Amniotic epithelial cell (primary cell): ENCODE data around the gene OR10H4.
"Not testable (repeated sequence)": the region's sequence is repeated elsewhere in the genome, so short reads cannot be mapped to it uniquely, and the experiment has no call there.

Source experiments
- DNase-seq: peaks from one replicate; pipeline ENCODE4 v3.0.0-alpha.2; 2010; ENCODE audit warnings: low read depth

Gene OR10H4

GRCh38 chr19:15944401-15944800, 4.4 kb upstream of the OR10H4 start:
- DNase-seq, result no peak

GRCh38 chr19:15945301-15945700, 3.5 kb upstream of the OR10H4 start:
- DNase-seq, result no peak

GRCh38 chr19:15954820-15955219, 6.0 kb downstream of the OR10H4 start:
- DNase-seq, result no peak

GRCh38 chr19:15962319-15962718, 13.5 kb downstream of the OR10H4 start:
- no peak for DNase-seq

GRCh38 chr19:15964231-15964630, 15.4 kb downstream of the OR10H4 start:
- no peak for DNase-seq

GRCh38 chr19:15971224-15971780, 22.5 kb downstream of the OR10H4 start:
- no peak for DNase-seq

GRCh38 chr19:15972043-15972442, 23.2 kb downstream of the OR10H4 start:
- DNase-seq, result not testable (repeated sequence)

GRCh38 chr19:15974856-15975255, 26.0 kb downstream of the OR10H4 start:
- DNase-seq, result no peak

GRCh38 chr19:15976836-15977689, 28.3 kb downstream of the OR10H4 start:
- no peak for DNase-seq

GRCh38 chr19:15977690-15978089, 28.9 kb downstream of the OR10H4 start:
- no peak for DNase-seq

- no peak for DNase-seq
Measured at GRCh38 chr19:15979293-15979692, 30.5 kb downstream of the OR10H4 start.

GRCh38 chr19:15985831-15986230, 37.0 kb downstream of the OR10H4 start:
- DNase-seq, result not testable (repeated sequence)

GRCh38 chr19:15986701-15987100, 37.9 kb downstream of the OR10H4 start:
- no peak for DNase-seq

- no peak for DNase-seq
Measured at GRCh38 chr19:15989889-15990288, 41.1 kb downstream of the OR10H4 start.

- no peak for DNase-seq
Measured at GRCh38 chr19:15991602-15992001, 42.8 kb downstream of the OR10H4 start.

- DNase-seq, result no peak
Measured at GRCh38 chr19:15992014-15992413, 43.2 kb downstream of the OR10H4 start.

GRCh38 chr19:15995536-15995935, 46.7 kb downstream of the OR10H4 start:
- DNase-seq, result no peak

- no peak for DNase-seq
Measured at GRCh38 chr19:15998166-15998565, 49.4 kb downstream of the OR10H4 start.
